ENCODE data around the gene JMJD8.

DNA sequence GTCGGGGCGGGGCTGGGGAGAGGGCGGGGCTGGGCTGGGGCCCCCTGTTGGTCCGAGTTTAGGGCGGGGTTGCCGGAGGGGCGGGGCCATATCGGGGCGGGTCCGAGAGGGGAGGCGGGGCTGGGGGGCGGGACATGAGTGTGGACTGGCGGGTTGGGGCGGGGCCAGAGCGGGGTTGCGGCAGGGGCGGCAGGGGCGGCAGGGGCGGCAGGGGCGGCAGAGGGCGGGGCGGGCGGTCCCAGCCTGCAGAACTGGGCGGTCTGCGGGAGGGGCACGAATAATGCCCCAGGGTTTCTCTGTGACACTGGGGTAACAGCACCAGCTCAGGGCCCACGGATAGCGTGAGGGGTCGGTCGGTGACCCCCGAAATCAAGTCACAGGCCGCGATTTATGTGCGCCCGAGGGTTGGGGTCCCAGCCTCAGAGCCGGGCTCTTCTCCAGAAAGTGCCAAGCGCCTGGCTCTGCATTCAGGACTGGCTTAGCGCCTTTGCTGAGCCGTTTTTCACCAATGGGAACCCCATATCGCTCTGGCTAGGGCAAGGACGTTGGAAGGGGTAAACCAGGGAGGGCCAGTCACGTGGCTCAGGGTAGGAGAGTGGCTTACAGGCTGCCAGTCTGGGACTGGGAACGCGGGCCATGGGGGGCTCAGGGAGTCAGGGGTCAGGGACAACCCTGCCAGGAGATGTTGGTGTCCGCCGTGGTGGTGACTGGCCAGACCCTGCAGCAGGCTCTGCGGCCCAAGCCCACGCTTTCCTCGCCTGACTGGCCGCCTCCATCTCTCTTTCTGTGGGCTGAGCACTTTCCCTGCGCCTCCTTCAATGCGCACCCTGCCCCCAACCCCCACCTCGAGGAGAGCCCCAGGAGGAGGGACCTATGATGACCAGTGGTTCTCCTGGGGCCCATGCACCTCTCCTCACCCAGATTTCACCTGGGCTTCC lies 46.8 kb downstream of the JMJD8 start:
- TF ChIP-seq, protein P1, sequence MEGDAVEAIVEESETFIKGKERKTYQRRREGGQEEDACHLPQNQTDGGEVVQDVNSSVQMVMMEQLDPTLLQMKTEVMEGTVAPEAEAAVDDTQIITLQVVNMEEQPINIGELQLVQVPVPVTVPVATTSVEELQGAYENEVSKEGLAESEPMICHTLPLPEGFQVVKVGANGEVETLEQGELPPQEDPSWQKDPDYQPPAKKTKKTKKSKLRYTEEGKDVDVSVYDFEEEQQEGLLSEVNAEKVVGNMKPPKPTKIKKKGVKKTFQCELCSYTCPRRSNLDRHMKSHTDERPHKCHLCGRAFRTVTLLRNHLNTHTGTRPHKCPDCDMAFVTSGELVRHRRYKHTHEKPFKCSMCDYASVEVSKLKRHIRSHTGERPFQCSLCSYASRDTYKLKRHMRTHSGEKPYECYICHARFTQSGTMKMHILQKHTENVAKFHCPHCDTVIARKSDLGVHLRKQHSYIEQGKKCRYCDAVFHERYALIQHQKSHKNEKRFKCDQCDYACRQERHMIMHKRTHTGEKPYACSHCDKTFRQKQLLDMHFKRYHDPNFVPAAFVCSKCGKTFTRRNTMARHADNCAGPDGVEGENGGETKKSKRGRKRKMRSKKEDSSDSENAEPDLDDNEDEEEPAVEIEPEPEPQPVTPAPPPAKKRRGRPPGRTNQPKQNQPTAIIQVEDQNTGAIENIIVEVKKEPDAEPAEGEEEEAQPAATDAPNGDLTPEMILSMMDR (IDR thresholded peaks at IDR 0.05): no peak
- TF ChIP-seq POLR2A (IDR thresholded peaks at IDR 0.05): peak in 1 of 2 donors; percentile 40

Data from adrenal gland (tissue), 5 donors.